B cell (primary cell): ENCODE results near the gene PDXP. TPM values are rescaled to one million over a fixed set of nuclear protein-coding genes. Genes with fewer than 3 reads are reported as not detected.

Experiments
- ATAC-seq: fragments of 200-7000 bp; cut with Tn5 transposase; one replicate; pipeline ENCODE4 v1.10.0; 2021; ENCODE audit warnings: low read depth, mild to moderate bottlenecking, moderate number of reproducible peaks, moderate library complexity
- CTCF ChIA-PET: fragments of 350-600 bp; sonication (Branson Sonifier 250); formaldehyde crosslinking; loops from one replicate; lab custom pipeline; 2021; ENCODE audit warnings: antibody characterized with exemption, inconsistent platforms; lab: Charles Lee
- POLR2A ChIA-PET: fragments of 350-600 bp; sonication (Branson Sonifier 250); formaldehyde crosslinking; loops from one replicate; lab custom pipeline; 2021; ENCODE audit warnings: antibody characterized with exemption; lab: Charles Lee
- DNase-seq: peaks from one replicate; pipeline ENCODE4 v3.0.0; 2013
- H2AFZ ChIP-seq: 2 replicates; pipeline ENCODE4 v1.6.1; 2012; ENCODE audit warnings: mild to moderate bottlenecking, low read depth, low read length; ENCODE audit not compliant: insufficient read depth, poor library complexity, severe bottlenecking
- H3K27ac ChIP-seq, 2 donors: 1 replicate in 1 of 2; 2 replicates in 1 of 2; pipeline ENCODE4 v1.5.1; 2012 to 2013; ENCODE audit warnings: low read length in 2 of 2, mild to moderate bottlenecking in 2 of 2, moderate library complexity in 1 of 2
- H3K27me3 ChIP-seq, 4 experiments: fragments of 200-600 bp in 1 of 4; sonication (generic) in 1 of 4; replicated peaks in 1 of 4; 1 replicate in 2 of 4; 2 replicates in 2 of 4; pipeline versions ENCODE4 v1.6.1 to v1.7.0; 2013 to 2016; ENCODE audit warnings: low read length in 3 of 4, mild to moderate bottlenecking in 2 of 4, mixed read lengths in 1 of 4, moderate library complexity in 1 of 4; ENCODE audit not compliant: insufficient read depth in 4 of 4, control insufficient read depth in 3 of 4; ENCODE audit errors: control extremely low read depth in 1 of 4
- H3K36me3 ChIP-seq, 2 experiments: replicated peaks in 1 of 2; 1 replicate in 1 of 2; 2 replicates in 1 of 2; pipeline versions ENCODE4 v1.6.1 to v1.7.1; 2013; ENCODE audit warnings: low read length in 1 of 2; ENCODE audit not compliant: insufficient read depth in 2 of 2, control insufficient read depth in 1 of 2; ENCODE audit errors: control extremely low read depth in 1 of 2, extremely low read depth in 1 of 2
- H3K4me1 ChIP-seq, 2 donors: fragments of 200-600 bp in 1 of 2; sonication (generic) in 1 of 2; 1 replicate in 1 of 2; 2 replicates in 1 of 2; pipeline versions ENCODE4 v1.5.1 to v1.6.1; 2013 to 2017; ENCODE audit warnings: low read length in 2 of 2; ENCODE audit not compliant: control insufficient read depth in 2 of 2, insufficient read depth in 2 of 2
- H3K4me2 ChIP-seq: replicated peaks from 2 replicates; pipeline ENCODE3; 2012; ENCODE audit warnings: mild to moderate bottlenecking, low read depth, low read length; ENCODE audit not compliant: poor library complexity, severe bottlenecking
- H3K4me3 ChIP-seq, 5 experiments: fragments of 200-600 bp in 1 of 5; sonication (generic) in 1 of 5; 1 replicate in 3 of 5; 2 replicates in 2 of 5; pipeline versions ENCODE4 v1.5.1 to v1.7.0; 2011 to 2016; ENCODE audit warnings: low read length in 4 of 5, mild to moderate bottlenecking in 4 of 5, low read depth in 2 of 5, control low read depth in 1 of 5, moderate library complexity in 1 of 5; ENCODE audit not compliant: insufficient read depth in 1 of 5; ENCODE audit errors: control extremely low read depth in 1 of 5, extremely low read depth in 1 of 5
- H3K79me2 ChIP-seq: fragments of 200-600 bp; sonication (generic); one replicate; pipeline ENCODE4 v1.6.0; 2016; ENCODE audit warnings: low read length; ENCODE audit not compliant: control insufficient read depth, insufficient read depth
- H3K9ac ChIP-seq: fragments of 200-600 bp; sonication (generic); 2 replicates; pipeline ENCODE4 v1.6.1; 2017; ENCODE audit warnings: mild to moderate bottlenecking, low read length, moderate library complexity
- H3K9me3 ChIP-seq, 3 donors: one replicate each; pipeline versions ENCODE4 v1.6.1 to v1.7.1; 2013; ENCODE audit warnings: low read length in 2 of 3; ENCODE audit not compliant: control insufficient read depth in 2 of 3, insufficient read depth in 1 of 3; ENCODE audit errors: control extremely low read depth in 1 of 3
- H4K20me1 ChIP-seq: 2 replicates; pipeline ENCODE4 v1.6.0; 2012; ENCODE audit warnings: mild to moderate bottlenecking, low read length; ENCODE audit not compliant: insufficient read depth, control insufficient read depth, poor library complexity, severe bottlenecking
- H3K27ac Mint-ChIP-seq: one replicate; pipeline ENCODE4 v1.8.0; 2021; ENCODE audit warnings: mixed read lengths
- H3K27me3 Mint-ChIP-seq: one replicate; pipeline ENCODE4 v1.8.0; 2021; ENCODE audit warnings: mixed read lengths
- H3K4me1 Mint-ChIP-seq: one replicate; pipeline ENCODE4 v1.8.0; 2021; ENCODE audit warnings: mixed read lengths
- H3K4me3 Mint-ChIP-seq: one replicate; pipeline ENCODE4 v1.8.0; 2021; ENCODE audit warnings: mixed read lengths
- H3K9me3 Mint-ChIP-seq: one replicate; pipeline ENCODE4 v1.8.0; 2022; ENCODE audit warnings: mixed read lengths; ENCODE audit not compliant: insufficient read depth
- CTCF ChIP-seq: fragments of 200-600 bp; IDR thresholded peaks from one replicate; pipeline ENCODE4 v1.8.0; 2022; ENCODE audit warnings: antibody characterized with exemption, mild to moderate bottlenecking
- EZH2 ChIP-seq: IDR thresholded peaks from 2 replicates; pipeline ENCODE4 v1.6.1; 2012; ENCODE audit warnings: borderline replicate concordance, low read depth, mild to moderate bottlenecking, moderate library complexity, low read length; ENCODE audit not compliant: insufficient read depth, poor library complexity, severe bottlenecking
- WGBS: methylation state at CpG from one replicate; pipeline ENCODE4 v1.1.5; 2013; ENCODE audit warnings: missing lambda C conversion rate; ENCODE audit not compliant: insufficient coverage; 5-methylcytosine and 5-hydroxymethylcytosine counted together
- intact Hi-C: fragments of 100-400 bp; cut with micrococcal nuclease; formaldehyde crosslinking; loops from one replicate; pipeline ENCODE4 v1.10.0; 2022
- polyA plus RNA-seq: library from polyadenylated mRNA; depleted of rRNA; stranded (reverse); fragments of >200 nt; gene quantifications from 2 replicates; pipeline ENCODE4 v1.2.3, GENCODE V29; 2012
- total RNA-seq, 2 donors: library from RNA; stranded (reverse); fragments of 120-200 nt in 1 of 2; gene quantifications; 1 replicate in 1 of 2; 2 replicates in 1 of 2; pipeline versions ENCODE4 v1.2.3 to v1.2.4, GENCODE V29; 2013 to 2022

PDXP gene
- total and polyA plus RNA-seq, 2 donors (not counting 1 experiment from before 2014, with no cell fraction given): 16.6 to 17.5 TPM

GRCh38 chr22:37708580-37709444 lies 50.3 kb downstream of the PDXP start:
- no peaks in the 10 kb centered on the region for H3K9me3 Mint-ChIP-seq
- H3K27ac ChIP-seq: no peak overlapping the region
- no peaks in the 10 kb centered on the region for H4K20me1 ChIP-seq
- ChIA-PET POLR2A (interaction anchor here (0.6 kb wide), 1 partner anchor 45 kb away, joined by 5 read pairs; no protein-coding TSS in a partner anchor), CTCF (interaction anchor here (0.5 to 0.6 kb wide), 2 partner anchors 94 to 590 kb away, joined by 3 read pairs; no protein-coding TSS in a partner anchor)
- H3K79me2 ChIP-seq: no peaks in the 10 kb centered on the region
- DNase-seq (no peak), ATAC-seq (no peak)
- intact Hi-C loops: no loop called here
- H3K9ac ChIP-seq: no peak overlapping the region
- H3K4me1 ChIP-seq: no peaks in the 10 kb centered on the region
- H3K27me3 ChIP-seq: no peaks in the 10 kb centered on the region
- H3K4me1 Mint-ChIP-seq: no peaks in the 10 kb centered on the region
- no peaks in the 10 kb centered on the region for H3K9me3 ChIP-seq
- 72% methylated on average over 22 of the region's 25 CpGs for WGBS
- no peak overlapping the region for H2AFZ ChIP-seq
- no peak overlapping the region for H3K4me3 Mint-ChIP-seq
- no peak overlapping the region for H3K27ac Mint-ChIP-seq
- no peak overlapping the region for H3K4me3 ChIP-seq
- no peak overlapping the region for H3K4me2 ChIP-seq
- H3K27me3 Mint-ChIP-seq: no peaks in the 10 kb centered on the region
- peaks cover 0 to 2% of the 10 kb centered on the region in 2 experiments for H3K36me3 ChIP-seq
- no peak for TF ChIP-seq EZH2
- TF ChIP-seq CTCF: no peak

- H3K27ac Mint-ChIP-seq: no peak overlapping the region
- Histone ChIP-seq H4K20me1 (no peaks in the 10 kb centered on the region), H2AFZ (no peak overlapping the region), H3K79me2 (no peaks in the 10 kb centered on the region), H3K9ac (no peak overlapping the region), H3K36me3 (peaks cover 0 to 2% of the 10 kb centered on the region in 2 experiments), H3K27ac (no peak overlapping the region), H3K4me3 (no peak overlapping the region), H3K27me3 (no peaks in the 10 kb centered on the region), H3K4me2 (no peak overlapping the region), H3K9me3 (no peaks in the 10 kb centered on the region), H3K4me1 (no peaks in the 10 kb centered on the region)
- no peak for DNase-seq
- intact Hi-C loops: no loop called here
- no peaks in the 10 kb centered on the region for H3K27me3 Mint-ChIP-seq
- no peaks in the 10 kb centered on the region for H3K4me1 Mint-ChIP-seq
- POLR2A ChIA-PET: interaction anchor here (0.6 kb wide), 1 partner anchor 45 kb away, joined by 5 read pairs; no protein-coding TSS in a partner anchor
- H3K4me3 Mint-ChIP-seq: no peak overlapping the region
- H3K9me3 Mint-ChIP-seq: no peaks in the 10 kb centered on the region
- 98% methylated on average over 7 of the region's 15 CpGs for WGBS
- CTCF ChIA-PET: no interaction called here
- TF ChIP-seq CTCF (no peak), EZH2 (no peak)
- no peak for ATAC-seq
Observed at GRCh38 chr22:37709445-37709765, 50.9 kb downstream of the PDXP start.
